ENCODE measurements around the gene AHI1.

GRCh38 chr6:135458051-135458450 is 39.5 kb downstream of the AHI1 start:
- TF ChIP-seq CTCF (IDR thresholded peaks at IDR 0.05): no peak
- no peak for TF ChIP-seq POLR2A (IDR thresholded peaks at IDR 0.05)
- TF ChIP-seq EP300 (IDR thresholded peaks at IDR 0.05): no peak

Measured in ovary (tissue), 3 donors.